ENCODE results near the gene KRTAP19-6. TPM values are rescaled to one million over a fixed set of nuclear protein-coding genes. Genes with fewer than 3 reads are reported as not detected.

The KRTAP19-6 gene
- total and polyA plus RNA-seq, 9 of the 15 experiments (the other 6 are each of a cell fraction or from before 2014, with no cell fraction given): not detected

DNA sequence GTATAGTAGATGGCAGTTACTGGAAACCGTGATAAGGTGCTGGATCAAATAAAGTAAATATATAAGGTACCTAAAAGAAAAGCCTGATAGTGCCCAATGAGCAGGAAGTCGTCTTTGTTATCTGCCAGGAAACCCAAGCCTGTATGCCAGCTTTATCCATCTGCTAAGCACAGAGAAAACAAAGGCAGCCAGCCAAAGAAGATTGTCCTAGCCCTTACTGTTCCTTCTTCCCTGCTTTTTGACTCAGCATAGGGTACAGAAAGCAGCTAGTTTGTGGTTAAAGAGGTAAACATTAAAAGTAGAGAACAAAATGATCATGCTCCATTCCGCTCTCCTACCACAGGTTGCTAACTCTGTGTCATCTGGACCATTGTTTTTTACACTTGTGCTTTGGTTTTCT, 38.5 kb upstream of the KRTAP19-6 start (continued):
- TF ChIP-seq, protein P1, sequence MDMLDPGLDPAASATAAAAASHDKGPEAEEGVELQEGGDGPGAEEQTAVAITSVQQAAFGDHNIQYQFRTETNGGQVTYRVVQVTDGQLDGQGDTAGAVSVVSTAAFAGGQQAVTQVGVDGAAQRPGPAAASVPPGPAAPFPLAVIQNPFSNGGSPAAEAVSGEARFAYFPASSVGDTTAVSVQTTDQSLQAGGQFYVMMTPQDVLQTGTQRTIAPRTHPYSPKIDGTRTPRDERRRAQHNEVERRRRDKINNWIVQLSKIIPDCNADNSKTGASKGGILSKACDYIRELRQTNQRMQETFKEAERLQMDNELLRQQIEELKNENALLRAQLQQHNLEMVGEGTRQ (CRISPR knock-in tag; IDR thresholded peaks at IDR 0.05): no peak
- TF ChIP-seq ZNF124 (CRISPR knock-in tag; IDR thresholded peaks at IDR 0.05) (no peak), SETDB1 (IDR thresholded peaks at IDR 0.05; ENCODE audit: low read length) (no peak)

DNA sequence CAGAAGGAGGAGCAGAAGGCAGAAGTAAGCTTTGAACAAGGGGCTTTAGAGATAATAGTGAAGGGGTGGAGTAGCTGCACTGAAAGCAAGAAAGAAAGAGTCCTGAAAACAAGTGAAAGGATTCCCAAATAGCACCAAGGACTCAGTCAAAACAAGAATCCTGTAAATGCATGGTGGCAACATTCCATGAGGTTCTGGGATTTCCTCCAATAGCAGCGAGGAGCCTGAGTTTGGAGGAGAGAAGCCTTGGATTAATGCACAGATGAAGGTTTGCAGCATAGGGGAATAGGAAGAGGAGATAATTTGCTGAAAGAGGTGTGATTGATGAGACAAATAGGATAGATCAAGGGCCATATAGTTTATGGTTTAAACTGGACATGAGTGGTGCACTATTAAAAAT, 37.7 kb upstream of the KRTAP19-6 start:
- Histone ChIP-seq H3K27me3 (ENCODE audit: control insufficient read depth in 2 of 2, insufficient read depth in 2 of 2, low read length in 2 of 2) (no peaks in the 10 kb centered on the region), H3K27ac (ENCODE audit: extremely low read depth, low read depth, low read length) (no peak overlapping the region), H3K4me1 (replicated peaks in 1 of 2; ENCODE audit: control insufficient read depth in 2 of 2, insufficient read depth in 2 of 2, low read length in 2 of 2) (no peaks in the 10 kb centered on the region), H3K79me2 (ENCODE audit: control insufficient read depth, insufficient read depth, low read length) (no peaks in the 10 kb centered on the region), H3K9me3 (replicated peaks; ENCODE audit: control insufficient read depth, insufficient read depth, low read depth, low read length) (no peaks in the 10 kb centered on the region; the same call in 1 of the 2 replicates), H4K20me1 (replicated peaks; ENCODE audit: control insufficient read depth, insufficient read depth, low read length) (no peaks in the 10 kb centered on the region), H3K9ac (ENCODE audit: insufficient read depth in 1 of 2, low read depth in 2 of 2, low read length in 2 of 2) (no peak overlapping the region), H3K4me3 (no peak overlapping the region), H3K4me2 (ENCODE audit: insufficient read depth, low read length) (no peak overlapping the region), H2AFZ (ENCODE audit: low read depth, low read length) (no peak overlapping the region), H3K9me1 (ENCODE audit: control insufficient read depth, insufficient read depth, low read length) (no peaks in the 10 kb centered on the region), H3K36me3 (ENCODE audit: control insufficient read depth, insufficient read depth, low read length) (no peaks in the 10 kb centered on the region)
- no peak for ATAC-seq
- FAIRE-seq: no peak
- TF ChIP-seq ZEB2 (IDR thresholded peaks at IDR 0.05): no peak
- in situ Hi-C loops (cut with MboI) (no loop called here), intact Hi-C loops (cut with micrococcal nuclease) (no loop called here)
- BruUV-seq (replicated peaks): no TSS peak
- no peak for DNase-seq (ENCODE audit: extremely low read depth in 1 of 4, low spot score in 3 of 4)
- POLR2A ChIA-PET: no interaction called here
- WGBS (ENCODE audit: insufficient coverage, low coverage, missing lambda C conversion rate): 0% methylated on average over 1 of the region's 1 CpG
- CTCF ChIA-PET (ENCODE audit: low intra/inter-chr PET ratio): no interaction called here

DNA sequence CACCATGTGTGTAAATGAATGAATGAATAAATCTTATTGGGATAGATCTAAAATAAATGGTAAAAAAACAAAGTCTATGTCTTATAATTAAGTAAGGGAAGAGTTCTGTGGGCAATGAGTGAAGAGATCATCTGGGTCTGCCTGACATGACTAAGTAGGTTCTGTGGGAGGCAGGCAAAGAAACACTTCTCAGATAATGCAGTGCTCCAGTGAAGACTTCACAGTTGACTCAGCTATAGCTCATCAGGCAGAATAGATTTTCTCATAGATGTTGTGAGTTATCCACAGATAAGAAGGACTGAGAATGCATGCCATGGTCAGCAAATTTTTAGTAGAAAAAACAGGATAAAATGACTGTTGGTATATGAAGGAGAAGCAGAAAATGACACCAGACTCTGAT, 36.1 kb upstream of the KRTAP19-6 start:
- POLR2A ChIA-PET: no interaction called here
- DNase-seq (ENCODE audit: extremely low read depth in 1 of 4, low spot score in 3 of 4): no peak
- H3K27me3 ChIP-seq (ENCODE audit: control insufficient read depth in 2 of 2, insufficient read depth in 2 of 2, low read length in 2 of 2): no peaks in the 10 kb centered on the region
- FAIRE-seq: no peak
- no peaks in the 10 kb centered on the region for H3K9me1 ChIP-seq (ENCODE audit: control insufficient read depth, insufficient read depth, low read length)
- no peaks in the 10 kb centered on the region for H3K4me1 ChIP-seq (replicated peaks in 1 of 2; ENCODE audit: control insufficient read depth in 2 of 2, insufficient read depth in 2 of 2, low read length in 2 of 2)
- no peak overlapping the region for H3K9ac ChIP-seq (ENCODE audit: insufficient read depth in 1 of 2, low read depth in 2 of 2, low read length in 2 of 2)
- no peak overlapping the region for H2AFZ ChIP-seq (ENCODE audit: low read depth, low read length)
- intact Hi-C loops (cut with micrococcal nuclease): no loop called here
- in situ Hi-C loops (cut with MboI): no loop called here
- H3K9me3 ChIP-seq (replicated peaks; ENCODE audit: control insufficient read depth, insufficient read depth, low read depth, low read length): no peaks in the 10 kb centered on the region; the same call in 1 of the 2 replicates
- no TSS peak for BruUV-seq (replicated peaks)
- H3K27ac ChIP-seq (ENCODE audit: extremely low read depth, low read depth, low read length): no peak overlapping the region
- no peaks in the 10 kb centered on the region for H4K20me1 ChIP-seq (replicated peaks; ENCODE audit: control insufficient read depth, insufficient read depth, low read length)
- ATAC-seq: no peak
- H3K4me2 ChIP-seq (ENCODE audit: insufficient read depth, low read length): no peak overlapping the region
- no peak overlapping the region for H3K4me3 ChIP-seq
- no peaks in the 10 kb centered on the region for H3K36me3 ChIP-seq (ENCODE audit: control insufficient read depth, insufficient read depth, low read length)
- CTCF ChIA-PET (ENCODE audit: low intra/inter-chr PET ratio): no interaction called here
- no peaks in the 10 kb centered on the region for H3K79me2 ChIP-seq (ENCODE audit: control insufficient read depth, insufficient read depth, low read length)
- no peak for TF ChIP-seq HDGF (IDR thresholded peaks at IDR 0.05)
- TF ChIP-seq PHF8 (IDR thresholded peaks at IDR 0.05; ENCODE audit: borderline replicate concordance, low read length): no peak
- TF ChIP-seq FOXA3 (CRISPR knock-in tag; conservative IDR thresholded peaks at IDR 0.05 in 1 of 2, IDR thresholded peaks at IDR 0.05 in 1 of 2): no peak
- TF ChIP-seq HNRNPUL1 (IDR thresholded peaks at IDR 0.05; ENCODE audit: low read length): no peak
- TF ChIP-seq BRCA1 (IDR thresholded peaks at IDR 0.05): no peak
- no peak for TF ChIP-seq BRCA1 (CRISPR knock-in tag; IDR thresholded peaks at IDR 0.05)
- TF ChIP-seq, protein P2, sequence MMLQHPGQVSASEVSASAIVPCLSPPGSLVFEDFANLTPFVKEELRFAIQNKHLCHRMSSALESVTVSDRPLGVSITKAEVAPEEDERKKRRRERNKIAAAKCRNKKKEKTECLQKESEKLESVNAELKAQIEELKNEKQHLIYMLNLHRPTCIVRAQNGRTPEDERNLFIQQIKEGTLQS (IDR thresholded peaks at IDR 0.05): no peak
- TF ChIP-seq, protein P2 (CRISPR knock-in tag; conservative IDR thresholded peaks at IDR 0.05): no peak
- TF ChIP-seq KDM5B (IDR thresholded peaks at IDR 0.05; ENCODE audit: insufficient replicate concordance, low read depth, low read length): no peak
- no peak for TF ChIP-seq NONO (IDR thresholded peaks at IDR 0.05; ENCODE audit: low read depth in 2 of 2, low read length in 1 of 2)

All from K562 (cell line).